ENCODE measurements around the gene NRAS. TPM values are rescaled to one million over a fixed set of nuclear protein-coding genes. Genes with fewer than 3 reads are reported as not detected.

Gene NRAS
- total RNA-seq, 1 experiment from 2014 or later: 48.0 TPM

DNA sequence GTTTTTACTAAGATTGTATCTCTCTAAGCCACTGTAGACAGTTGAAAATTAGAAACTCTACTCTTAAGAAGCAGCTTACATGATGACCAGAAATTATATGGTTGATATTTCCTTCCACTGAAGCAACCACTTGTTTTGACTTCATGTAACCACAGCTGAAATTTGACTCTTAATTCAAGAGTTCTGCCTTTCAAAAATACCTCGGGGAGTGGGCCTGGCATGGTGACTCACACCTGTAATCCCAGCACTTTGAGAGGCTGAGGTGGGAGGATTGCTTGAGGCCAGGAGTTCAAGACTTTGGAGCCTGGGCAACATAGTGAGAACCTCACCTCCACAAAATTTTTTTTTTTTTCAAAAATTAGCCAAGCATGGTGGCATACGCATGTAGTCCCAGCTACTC, 25.5 kb downstream of the NRAS start:
- BruUV-seq (replicated peaks): no TSS peak
- ChIA-PET RAD21 (ENCODE audit: low non-redundant PET in 1 of 2, low total read pairs in 2 of 2, uncharacterized antibody in 2 of 2, unreplicated experiment in 2 of 2) (no interaction called here), POLR2A (no interaction called here), CTCF (no interaction called here)
- no peak overlapping the region for H3K4me2 ChIP-seq (ENCODE audit: low read length)
- H3K36me3 ChIP-seq (ENCODE audit: control insufficient read depth in 1 of 2, insufficient read depth in 2 of 2, low read length in 2 of 2): no peaks in the 10 kb centered on the region
- H4K20me1 ChIP-seq (ENCODE audit: insufficient read depth): no peaks in the 10 kb centered on the region
- ATAC-seq (no peak), DNase-seq (ENCODE audit: low read depth, low spot score) (no peak)
- no peaks in the 10 kb centered on the region for H3K79me2 ChIP-seq (ENCODE audit: insufficient read depth, low read length)
- H3K27me3 ChIP-seq (ENCODE audit: insufficient read depth, low read length): peaks cover 9% of the 10 kb centered on the region; the same call in 1 of the 2 replicates
- no peak overlapping the region for H3K27ac ChIP-seq (ENCODE audit: low read depth, low read length)
- TF ChIP-seq, protein P1, sequence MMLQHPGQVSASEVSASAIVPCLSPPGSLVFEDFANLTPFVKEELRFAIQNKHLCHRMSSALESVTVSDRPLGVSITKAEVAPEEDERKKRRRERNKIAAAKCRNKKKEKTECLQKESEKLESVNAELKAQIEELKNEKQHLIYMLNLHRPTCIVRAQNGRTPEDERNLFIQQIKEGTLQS (IDR thresholded peaks at IDR 0.05): no peak
- TF ChIP-seq JUND (IDR thresholded peaks at IDR 0.05) (no peak), YY1 (IDR thresholded peaks at IDR 0.05; ENCODE audit: extremely low read depth, insufficient replicate concordance, low read depth, low read length) (no peak), POLR2A (IDR thresholded peaks at IDR 0.05; ENCODE audit: borderline replicate concordance, extremely low read depth, insufficient read depth, insufficient read length) (no peak), CBX3 (IDR thresholded peaks at IDR 0.05; ENCODE audit: low read depth) (no peak), SP1 (IDR thresholded peaks at IDR 0.05; ENCODE audit: low read depth) (no peak), ZFX (IDR thresholded peaks at IDR 0.05) (no peak), TCF7L2 (IDR thresholded peaks at IDR 0.05; ENCODE audit: borderline replicate concordance, extremely low read depth, insufficient read depth, insufficient read length) (no peak), CEBPB (IDR thresholded peaks at IDR 0.05; ENCODE audit: low read depth) (no peak), RAD21 (IDR thresholded peaks at IDR 0.05; ENCODE audit: low read depth) (no peak), EGR1 (IDR thresholded peaks at IDR 0.05; ENCODE audit: low read depth) (no peak), EZH2phosphoT487 (IDR thresholded peaks at IDR 0.05; ENCODE audit: borderline replicate concordance) (no peak), ELF1 (IDR thresholded peaks at IDR 0.05; ENCODE audit: borderline replicate concordance, low read depth) (no peak)
- TF ChIP-seq, protein P2, sequence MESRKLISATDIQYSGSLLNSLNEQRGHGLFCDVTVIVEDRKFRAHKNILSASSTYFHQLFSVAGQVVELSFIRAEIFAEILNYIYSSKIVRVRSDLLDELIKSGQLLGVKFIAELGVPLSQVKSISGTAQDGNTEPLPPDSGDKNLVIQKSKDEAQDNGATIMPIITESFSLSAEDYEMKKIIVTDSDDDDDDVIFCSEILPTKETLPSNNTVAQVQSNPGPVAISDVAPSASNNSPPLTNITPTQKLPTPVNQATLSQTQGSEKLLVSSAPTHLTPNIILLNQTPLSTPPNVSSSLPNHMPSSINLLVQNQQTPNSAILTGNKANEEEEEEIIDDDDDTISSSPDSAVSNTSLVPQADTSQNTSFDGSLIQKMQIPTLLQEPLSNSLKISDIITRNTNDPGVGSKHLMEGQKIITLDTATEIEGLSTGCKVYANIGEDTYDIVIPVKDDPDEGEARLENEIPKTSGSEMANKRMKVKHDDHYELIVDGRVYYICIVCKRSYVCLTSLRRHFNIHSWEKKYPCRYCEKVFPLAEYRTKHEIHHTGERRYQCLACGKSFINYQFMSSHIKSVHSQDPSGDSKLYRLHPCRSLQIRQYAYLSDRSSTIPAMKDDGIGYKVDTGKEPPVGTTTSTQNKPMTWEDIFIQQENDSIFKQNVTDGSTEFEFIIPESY (IDR thresholded peaks at IDR 0.05; ENCODE audit: extremely low read depth, insufficient replicate concordance, low read length): no peak
- TF ChIP-seq, protein P3, sequence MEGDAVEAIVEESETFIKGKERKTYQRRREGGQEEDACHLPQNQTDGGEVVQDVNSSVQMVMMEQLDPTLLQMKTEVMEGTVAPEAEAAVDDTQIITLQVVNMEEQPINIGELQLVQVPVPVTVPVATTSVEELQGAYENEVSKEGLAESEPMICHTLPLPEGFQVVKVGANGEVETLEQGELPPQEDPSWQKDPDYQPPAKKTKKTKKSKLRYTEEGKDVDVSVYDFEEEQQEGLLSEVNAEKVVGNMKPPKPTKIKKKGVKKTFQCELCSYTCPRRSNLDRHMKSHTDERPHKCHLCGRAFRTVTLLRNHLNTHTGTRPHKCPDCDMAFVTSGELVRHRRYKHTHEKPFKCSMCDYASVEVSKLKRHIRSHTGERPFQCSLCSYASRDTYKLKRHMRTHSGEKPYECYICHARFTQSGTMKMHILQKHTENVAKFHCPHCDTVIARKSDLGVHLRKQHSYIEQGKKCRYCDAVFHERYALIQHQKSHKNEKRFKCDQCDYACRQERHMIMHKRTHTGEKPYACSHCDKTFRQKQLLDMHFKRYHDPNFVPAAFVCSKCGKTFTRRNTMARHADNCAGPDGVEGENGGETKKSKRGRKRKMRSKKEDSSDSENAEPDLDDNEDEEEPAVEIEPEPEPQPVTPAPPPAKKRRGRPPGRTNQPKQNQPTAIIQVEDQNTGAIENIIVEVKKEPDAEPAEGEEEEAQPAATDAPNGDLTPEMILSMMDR (IDR thresholded peaks at IDR 0.05 in 2 of 3, conservative IDR thresholded peaks at IDR 0.05 in 1 of 3; ENCODE audit: borderline replicate concordance in 1 of 3, insufficient read depth in 1 of 3, low read depth in 2 of 3, low read length in 2 of 3): no peak
- TF ChIP-seq, protein P4, sequence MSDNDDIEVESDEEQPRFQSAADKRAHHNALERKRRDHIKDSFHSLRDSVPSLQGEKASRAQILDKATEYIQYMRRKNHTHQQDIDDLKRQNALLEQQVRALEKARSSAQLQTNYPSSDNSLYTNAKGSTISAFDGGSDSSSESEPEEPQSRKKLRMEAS (IDR thresholded peaks at IDR 0.05): no peak
- TF ChIP-seq, protein P5, sequence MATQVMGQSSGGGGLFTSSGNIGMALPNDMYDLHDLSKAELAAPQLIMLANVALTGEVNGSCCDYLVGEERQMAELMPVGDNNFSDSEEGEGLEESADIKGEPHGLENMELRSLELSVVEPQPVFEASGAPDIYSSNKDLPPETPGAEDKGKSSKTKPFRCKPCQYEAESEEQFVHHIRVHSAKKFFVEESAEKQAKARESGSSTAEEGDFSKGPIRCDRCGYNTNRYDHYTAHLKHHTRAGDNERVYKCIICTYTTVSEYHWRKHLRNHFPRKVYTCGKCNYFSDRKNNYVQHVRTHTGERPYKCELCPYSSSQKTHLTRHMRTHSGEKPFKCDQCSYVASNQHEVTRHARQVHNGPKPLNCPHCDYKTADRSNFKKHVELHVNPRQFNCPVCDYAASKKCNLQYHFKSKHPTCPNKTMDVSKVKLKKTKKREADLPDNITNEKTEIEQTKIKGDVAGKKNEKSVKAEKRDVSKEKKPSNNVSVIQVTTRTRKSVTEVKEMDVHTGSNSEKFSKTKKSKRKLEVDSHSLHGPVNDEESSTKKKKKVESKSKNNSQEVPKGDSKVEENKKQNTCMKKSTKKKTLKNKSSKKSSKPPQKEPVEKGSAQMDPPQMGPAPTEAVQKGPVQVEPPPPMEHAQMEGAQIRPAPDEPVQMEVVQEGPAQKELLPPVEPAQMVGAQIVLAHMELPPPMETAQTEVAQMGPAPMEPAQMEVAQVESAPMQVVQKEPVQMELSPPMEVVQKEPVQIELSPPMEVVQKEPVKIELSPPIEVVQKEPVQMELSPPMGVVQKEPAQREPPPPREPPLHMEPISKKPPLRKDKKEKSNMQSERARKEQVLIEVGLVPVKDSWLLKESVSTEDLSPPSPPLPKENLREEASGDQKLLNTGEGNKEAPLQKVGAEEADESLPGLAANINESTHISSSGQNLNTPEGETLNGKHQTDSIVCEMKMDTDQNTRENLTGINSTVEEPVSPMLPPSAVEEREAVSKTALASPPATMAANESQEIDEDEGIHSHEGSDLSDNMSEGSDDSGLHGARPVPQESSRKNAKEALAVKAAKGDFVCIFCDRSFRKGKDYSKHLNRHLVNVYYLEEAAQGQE (IDR thresholded peaks at IDR 0.05; ENCODE audit: low read depth): no peak
- no peaks in the 10 kb centered on the region for H3K9me3 ChIP-seq (ENCODE audit: control insufficient read depth in 1 of 2, insufficient read depth in 1 of 2, low read depth in 1 of 2, low read length in 2 of 2)
- intact Hi-C loops (cut with micrococcal nuclease): no loop called here
- H3K4me1 ChIP-seq (ENCODE audit: control insufficient read depth in 1 of 2, insufficient read depth in 2 of 2, low read length in 2 of 2): no peaks in the 10 kb centered on the region
- no peak overlapping the region for H3K4me3 ChIP-seq (replicated peaks in 1 of 2; ENCODE audit: low read depth in 1 of 2, low read length in 2 of 2)
- H2AFZ ChIP-seq (ENCODE audit: low read depth, low read length, poor library complexity, severe bottlenecking): no peak overlapping the region
- H3K9ac ChIP-seq (ENCODE audit: low read length): no peak overlapping the region
- H3K9me2 ChIP-seq (ENCODE audit: insufficient read depth): no peaks in the 10 kb centered on the region
